Left ventricle myocardium inferior (tissue), 1 donor: ENCODE measurements around the gene B3GAT1. TPM values are rescaled to one million over a fixed set of nuclear protein-coding genes. Genes with fewer than 3 reads are reported as not detected.

Experiments
- DNase-seq: peaks from one replicate; pipeline ENCODE4 v3.0.0-alpha.2; 2020
- H3K27ac ChIP-seq: fragments of 200-600 bp; replicated peaks from 2 replicates; pipeline ENCODE4 v1.8.0; 2021
- H3K27me3 ChIP-seq: fragments of 200-600 bp; 2 replicates; pipeline ENCODE4 v1.8.0; 2021; ENCODE audit warnings: low read depth
- H3K36me3 ChIP-seq: fragments of 200-600 bp; 2 replicates; pipeline ENCODE4 v1.8.0; 2021
- H3K4me1 ChIP-seq: fragments of 200-600 bp; 2 replicates; pipeline ENCODE4 v1.8.0; 2021
- H3K4me3 ChIP-seq: fragments of 200-600 bp; 2 replicates; pipeline ENCODE4 v1.8.0; 2021; ENCODE audit warnings: mild to moderate bottlenecking, moderate library complexity
- H3K9me3 ChIP-seq: fragments of 200-600 bp; replicated peaks from 2 replicates; pipeline ENCODE4 v1.8.0; 2021
- CTCF ChIP-seq: fragments of 200-600 bp; IDR thresholded peaks from 2 replicates; pipeline ENCODE4 v1.8.0; 2021; ENCODE audit warnings: antibody characterized with exemption, mild to moderate bottlenecking, borderline replicate concordance
- intact Hi-C: fragments of 100-400 bp; cut with micrococcal nuclease; formaldehyde crosslinking; loops from one replicate; pipeline ENCODE4 v1.11.0; 2022
- total RNA-seq: library from RNA; stranded (reverse); fragmentation: NEBNext Ultra II Directional; extraction: Animal tissue kit (Norgen Biotek cat#: 25700); gene quantifications from one replicate; pipeline ENCODE4 v1.2.1, GENCODE V29; 2021
- donor health status: DM: no; HTN: yes; CAD: no; lungs with severe emphysema.

B3GAT1 gene
- total RNA-seq, 1 donor from 2014 or later, result 0.08 TPM

GRCh38 chr11:134413043-134413825, 1.2 kb upstream of the B3GAT1 start:
- intact Hi-C loops, result no loop called here
- no peaks in the 10 kb centered on the region for H3K9me3 ChIP-seq
- no peaks in the 10 kb centered on the region for H3K36me3 ChIP-seq
- TF ChIP-seq CTCF, result no peak
- no peak for DNase-seq
- H3K4me3 ChIP-seq, result peak overlapping the region; percentile 62
- peaks cover 24% of the 10 kb centered on the region for H3K4me1 ChIP-seq
- H3K27me3 ChIP-seq, result peaks cover 92% of the 10 kb centered on the region
- H3K27ac ChIP-seq, result no peak overlapping the region

GRCh38 chr11:134410766-134411165, 1.3 kb downstream of the B3GAT1 start:
- intact Hi-C loops, result no loop called here
- Histone ChIP-seq H3K27ac (no peak overlapping the region), H3K9me3 (no peaks in the 10 kb centered on the region), H3K4me1 (peaks cover 24% of the 10 kb centered on the region), H3K27me3 (peaks cover 90% of the 10 kb centered on the region), H3K36me3 (no peaks in the 10 kb centered on the region), H3K4me3 (peak overlapping the region; percentile 62)
- no peak for DNase-seq
- no peak for TF ChIP-seq CTCF

- H3K27me3 ChIP-seq, result peaks cover 90% of the 10 kb centered on the region
- no peak for DNase-seq
- H3K4me1 ChIP-seq, result peaks cover 21% of the 10 kb centered on the region
- intact Hi-C loops, result no loop called here
- no peaks in the 10 kb centered on the region for H3K36me3 ChIP-seq
- H3K4me3 ChIP-seq, result no peak overlapping the region
- no peak for TF ChIP-seq CTCF
- no peaks in the 10 kb centered on the region for H3K9me3 ChIP-seq
- no peak overlapping the region for H3K27ac ChIP-seq
Measured at GRCh38 chr11:134409552-134410429, 2.3 kb downstream of the B3GAT1 start.

GRCh38 chr11:134407923-134408322, 4.1 kb downstream of the B3GAT1 start:
- H3K4me3 ChIP-seq, result no peak overlapping the region
- H3K27ac ChIP-seq, result no peak overlapping the region
- DNase-seq, result no peak
- H3K4me1 ChIP-seq, result peaks cover 17% of the 10 kb centered on the region
- intact Hi-C loops, result no loop called here
- H3K36me3 ChIP-seq, result no peaks in the 10 kb centered on the region
- peaks cover 85% of the 10 kb centered on the region for H3K27me3 ChIP-seq
- H3K9me3 ChIP-seq, result no peaks in the 10 kb centered on the region
- TF ChIP-seq CTCF, result no peak

GRCh38 chr11:134407321-134407828, 4.7 kb downstream of the B3GAT1 start:
- no peaks in the 10 kb centered on the region for H3K9me3 ChIP-seq
- H3K4me1 ChIP-seq, result peaks cover 12% of the 10 kb centered on the region
- no peaks in the 10 kb centered on the region for H3K36me3 ChIP-seq
- H3K27me3 ChIP-seq, result peaks cover 82% of the 10 kb centered on the region
- H3K27ac ChIP-seq, result no peak overlapping the region
- no peak for DNase-seq
- H3K4me3 ChIP-seq, result no peak overlapping the region
- no peak for TF ChIP-seq CTCF
- intact Hi-C loops, result no loop called here
